Pancreas (tissue), 10 donors: ENCODE measurements around the gene PLCG2. TPM values are rescaled to one million over a fixed set of nuclear protein-coding genes. Genes with fewer than 3 reads are reported as not detected.

Source experiments
- ATAC-seq, 4 donors: fragments of 200-7000 bp; cut with Tn5 transposase; one replicate each; pipeline versions ENCODE4 v1.8.0 to v1.9.1; 2020; ENCODE audit warnings: mild to moderate bottlenecking in 4 of 4, moderate library complexity in 4 of 4
- DNase-seq, 6 donors: peaks; one replicate each; pipeline ENCODE4 v3.0.0-alpha.2; 2020
- FAIRE-seq: peaks from 2 replicates; lab custom pipeline; 2012; peaks lifted over from hg19 to GRCh38; lab: Jason Lieb, UNC
- H3K27ac ChIP-seq, 4 donors: fragments of 200-600 bp; sonication (generic); 1 replicate in 3 of 4; 2 replicates in 1 of 4; pipeline versions ENCODE4 v1.5.0 to v1.8.0; 2020
- H3K27me3 ChIP-seq, 4 donors: fragments of 200-600 bp; one replicate each; pipeline ENCODE4 v1.8.0; 2021
- H3K36me3 ChIP-seq, 3 donors: fragments of 200-600 bp; sonication (generic) in 1 of 3; one replicate each; pipeline versions ENCODE4 v1.5.0 to v1.8.0; 2020 to 2021
- H3K4me1 ChIP-seq, 3 donors: fragments of 200-600 bp; one replicate each; pipeline ENCODE4 v1.8.0; 2021
- H3K4me3 ChIP-seq, 4 donors: fragments of 200-600 bp; sonication (generic) in 2 of 4; one replicate each; pipeline versions ENCODE4 v1.5.0 to v1.8.0; 2020 to 2021
- H3K9me3 ChIP-seq, 4 donors: fragments of 200-600 bp; one replicate each; pipeline ENCODE4 v1.8.0; 2021
- WGBS, 2 donors: extraction: QIAGEN DNeasy Blood & Tissue Kit; methylation state at CpG; one replicate each; pipeline ENCODE4 v1.1.7; 2013; 5-methylcytosine and 5-hydroxymethylcytosine counted together
- intact Hi-C, 3 donors: fragments of 100-400 bp; cut with DNase I; formaldehyde crosslinking; loops; one replicate each; pipeline versions ENCODE4 v1.11.1 to v1.14.2; 2022
- polyA plus RNA-seq, 2 donors: library from polyadenylated mRNA; stranded (reverse); fragments of 200-250 nt; gene quantifications; one replicate each; pipeline ENCODE4 v1.2.3, GENCODE V29; 2013
- total RNA-seq, 6 donors: library from RNA; stranded (reverse); fragmentation: NEBNext Ultra II Directional in 4 of 6; extraction: Animal tissue kit (Norgen Biotek cat#: 25700) in 4 of 6; gene quantifications; one replicate each; pipeline versions ENCODE4 v1.2.1 to v1.2.4, GENCODE V29; 2021 to 2023
- TF ChIP-seq, protein P1 (sequence below), 4 donors: fragments of 200-600 bp; sonication (generic) in 3 of 4; IDR thresholded peaks; one replicate each; pipeline versions ENCODE4 v1.5.0 to v1.8.0; 2021; ENCODE audit warnings: antibody characterized with exemption in 4 of 4
- donor health status: healthy with polysubstance abuse.
- donor health status: DM: no; HTN: no; CAD: no; lungs with moderate emphysema.
- donor health status: DM: no; HTN: no; CAD: no.
- donor health status: control.
- donor health status: control.
- donor health status: Bipolar disorder and iron deficiency.
- donor health status: DM: yes; HTN: yes; CAD: no.
- donor health status: DM: no; HTN: no; CAD: no.
- donor health status: DM: no; HTN: no; CAD: no.
- donor health status: DM: yes; HTN: yes; CAD: no.

The PLCG2 gene
- total and polyA plus RNA-seq, 8 donors = 3.7 to 23.6 (median 8.0) TPM

DNA sequence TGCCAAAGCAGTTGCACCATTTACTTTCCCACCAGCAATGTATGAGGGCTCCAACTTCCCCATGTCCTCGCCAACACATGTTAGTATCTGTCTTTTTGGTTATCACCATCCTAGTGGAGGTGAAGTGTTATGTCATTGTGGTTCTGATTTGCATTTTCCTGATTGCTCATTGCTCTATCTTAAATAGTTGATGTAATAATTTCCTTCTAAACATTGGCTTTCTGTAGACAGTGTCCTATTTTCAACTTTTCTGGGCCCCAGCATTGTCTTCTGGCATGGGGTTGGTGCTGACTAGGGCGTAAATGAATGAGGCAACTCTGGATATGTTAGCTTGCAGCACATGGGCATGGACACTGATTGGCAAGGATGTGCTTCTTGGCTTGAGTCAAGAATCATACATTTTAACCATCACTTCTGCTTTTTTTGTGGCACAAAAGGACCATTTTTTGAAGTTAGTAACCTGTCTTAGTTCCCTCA lies 25.1 kb downstream of the PLCG2 start:
- no peak for ATAC-seq
- TF ChIP-seq, protein P1, sequence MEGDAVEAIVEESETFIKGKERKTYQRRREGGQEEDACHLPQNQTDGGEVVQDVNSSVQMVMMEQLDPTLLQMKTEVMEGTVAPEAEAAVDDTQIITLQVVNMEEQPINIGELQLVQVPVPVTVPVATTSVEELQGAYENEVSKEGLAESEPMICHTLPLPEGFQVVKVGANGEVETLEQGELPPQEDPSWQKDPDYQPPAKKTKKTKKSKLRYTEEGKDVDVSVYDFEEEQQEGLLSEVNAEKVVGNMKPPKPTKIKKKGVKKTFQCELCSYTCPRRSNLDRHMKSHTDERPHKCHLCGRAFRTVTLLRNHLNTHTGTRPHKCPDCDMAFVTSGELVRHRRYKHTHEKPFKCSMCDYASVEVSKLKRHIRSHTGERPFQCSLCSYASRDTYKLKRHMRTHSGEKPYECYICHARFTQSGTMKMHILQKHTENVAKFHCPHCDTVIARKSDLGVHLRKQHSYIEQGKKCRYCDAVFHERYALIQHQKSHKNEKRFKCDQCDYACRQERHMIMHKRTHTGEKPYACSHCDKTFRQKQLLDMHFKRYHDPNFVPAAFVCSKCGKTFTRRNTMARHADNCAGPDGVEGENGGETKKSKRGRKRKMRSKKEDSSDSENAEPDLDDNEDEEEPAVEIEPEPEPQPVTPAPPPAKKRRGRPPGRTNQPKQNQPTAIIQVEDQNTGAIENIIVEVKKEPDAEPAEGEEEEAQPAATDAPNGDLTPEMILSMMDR (IDR thresholded peaks at IDR 0.05) = no peak
- Histone ChIP-seq H3K27me3 (no peaks in the 10 kb centered on the region), H3K36me3 (no peaks in the 10 kb centered on the region), H3K27ac (no peak overlapping the region), H3K4me3 (no peak overlapping the region), H3K4me1 (peaks cover 0 to 2% (median 0%) of the 10 kb centered on the region in 3 donors), H3K9me3 (no peaks in the 10 kb centered on the region)
- intact Hi-C loops = no loop called here
- no peak for FAIRE-seq
- no peak for DNase-seq
- WGBS, 2 donors = 55 to 62% methylated on average over 2 of the region's 2 CpGs

DNA sequence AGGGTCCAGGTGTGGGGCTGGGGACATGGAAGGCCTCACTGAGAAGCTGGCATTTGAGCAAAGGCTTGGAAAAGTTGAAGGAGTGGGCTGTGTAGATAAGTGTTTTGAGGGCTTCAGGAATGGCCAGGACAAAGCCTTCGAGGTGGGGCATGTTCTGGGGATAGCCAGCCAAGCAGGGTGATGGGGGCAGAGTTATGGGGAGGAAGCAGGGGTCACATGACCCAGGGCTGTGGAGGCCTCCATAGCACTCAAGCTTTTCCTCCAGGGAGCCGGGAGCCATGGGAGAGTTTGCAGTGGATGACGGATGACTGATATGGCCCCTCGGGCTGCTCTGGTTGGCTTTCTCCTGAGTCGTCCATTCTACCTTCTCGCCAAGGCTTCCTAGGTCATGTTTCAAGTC lies 27.6 kb downstream of the PLCG2 start:
- H3K27me3 ChIP-seq = no peaks in the 10 kb centered on the region
- peaks cover 0 to 2% (median 0%) of the 10 kb centered on the region in 3 donors for H3K4me1 ChIP-seq
- TF ChIP-seq, protein P1 (IDR thresholded peaks at IDR 0.05) = no peak
- DNase-seq (no peak), ATAC-seq (no peak), FAIRE-seq (no peak)
- H3K4me3 ChIP-seq = no peak overlapping the region
- no peaks in the 10 kb centered on the region for H3K36me3 ChIP-seq
- 74 to 76% methylated on average over 6 of the region's 6 CpGs for WGBS, 2 donors
- no peak overlapping the region for H3K27ac ChIP-seq
- no peaks in the 10 kb centered on the region for H3K9me3 ChIP-seq
- intact Hi-C loops = no loop called here

DNA sequence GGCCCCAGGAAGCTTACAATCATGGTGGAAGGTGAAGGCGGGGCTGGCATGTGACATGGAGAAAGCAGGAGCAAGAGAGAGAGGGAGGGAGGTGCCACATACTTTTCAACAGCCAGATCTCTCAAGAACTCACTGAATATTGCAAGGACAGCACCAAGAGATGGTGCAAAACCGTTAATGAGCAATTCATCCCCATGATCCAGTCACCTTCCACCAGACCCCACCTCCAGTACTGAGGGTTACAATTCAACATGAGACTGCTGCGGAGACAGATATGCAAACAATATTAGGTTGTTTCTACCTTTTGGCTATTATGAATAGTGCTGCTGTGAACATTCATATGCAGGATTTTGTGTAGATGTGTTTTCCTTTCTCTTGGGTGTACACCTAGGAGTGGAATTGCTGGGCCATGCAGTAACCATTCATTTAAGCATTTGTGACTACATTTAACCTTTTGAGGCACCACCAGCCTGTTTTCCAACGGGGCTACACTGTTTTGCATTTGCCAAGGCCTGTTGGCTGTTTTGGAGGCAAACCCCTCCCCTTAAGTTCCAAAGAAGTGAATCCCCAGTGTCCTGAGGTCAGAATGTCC lies 28.8 kb downstream of the PLCG2 start:
- no peak for DNase-seq
- H3K9me3 ChIP-seq = no peaks in the 10 kb centered on the region
- H3K4me3 ChIP-seq = no peak overlapping the region
- ATAC-seq = no peak
- intact Hi-C loops = no loop called here
- H3K27ac ChIP-seq = no peak overlapping the region
- no peaks in the 10 kb centered on the region for H3K27me3 ChIP-seq
- H3K36me3 ChIP-seq = no peaks in the 10 kb centered on the region
- H3K4me1 ChIP-seq = peaks cover 0 to 2% (median 0%) of the 10 kb centered on the region in 3 donors
- FAIRE-seq = no peak
- TF ChIP-seq, protein P1 (IDR thresholded peaks at IDR 0.05) = no peak
- 71 to 77% methylated on average over 4 of the region's 4 CpGs for WGBS, 2 donors

DNA sequence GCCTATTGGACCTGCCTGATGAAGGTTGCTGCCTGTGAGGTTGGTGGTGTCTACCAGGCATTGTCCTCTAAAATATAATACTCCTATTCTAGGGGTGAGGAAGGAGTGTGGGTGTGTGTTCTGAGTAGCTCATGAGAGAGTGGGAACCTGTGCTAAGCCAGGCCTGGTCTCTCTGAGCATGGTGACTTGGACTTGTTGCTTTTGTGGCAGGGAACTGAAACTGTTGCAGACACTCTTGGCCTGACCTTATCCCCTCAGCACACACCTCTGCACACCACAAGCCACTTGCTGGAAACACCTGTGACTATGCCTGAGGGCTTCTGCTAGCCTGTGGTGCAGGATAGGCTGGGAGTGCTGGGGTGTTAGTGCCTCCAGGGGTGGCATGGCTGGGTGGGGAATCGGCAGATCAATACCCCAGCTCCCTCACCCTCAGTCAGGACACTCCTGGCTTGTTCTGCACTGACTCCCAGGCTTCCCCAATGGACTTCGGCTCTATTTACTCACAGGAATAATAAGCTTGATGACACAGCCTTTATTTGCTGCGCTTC lies 29.9 kb downstream of the PLCG2 start:
- Histone ChIP-seq H3K4me1 (peaks cover 0 to under 1% (median 0%) of the 10 kb centered on the region in 3 donors), H3K4me3 (no peak overlapping the region), H3K36me3 (no peaks in the 10 kb centered on the region), H3K9me3 (no peaks in the 10 kb centered on the region), H3K27me3 (no peaks in the 10 kb centered on the region), H3K27ac (no peak overlapping the region)
- no peak for FAIRE-seq
- peak in 1 of 4 donors; percentile 25 for ATAC-seq
- intact Hi-C loops = no loop called here
- TF ChIP-seq, protein P1 (IDR thresholded peaks at IDR 0.05) = no peak
- 77 to 83% methylated on average over 3 of the region's 3 CpGs for WGBS, 2 donors
- DNase-seq = no peak

DNA sequence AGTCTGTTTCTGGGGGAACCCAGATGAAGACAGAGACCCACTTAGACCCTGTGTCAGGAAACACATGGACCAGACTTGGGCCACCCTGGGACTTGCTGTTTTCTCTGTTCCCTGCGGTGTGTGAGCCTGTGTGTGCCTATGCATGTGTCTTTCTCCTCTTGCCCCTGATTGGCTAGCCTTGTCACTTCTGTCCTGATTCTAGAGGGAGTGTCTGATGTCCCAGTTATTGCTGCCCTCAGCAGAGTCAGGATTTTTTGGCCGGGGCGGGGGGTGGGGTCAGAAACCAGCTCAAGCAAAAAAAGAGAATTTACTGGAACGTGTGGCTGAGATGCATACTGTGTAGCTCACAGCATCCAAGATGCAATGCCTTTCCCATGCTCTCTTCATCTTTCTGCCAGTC lies 30.5 kb downstream of the PLCG2 start:
- no peaks in the 10 kb centered on the region for H3K36me3 ChIP-seq
- TF ChIP-seq, protein P1 (IDR thresholded peaks at IDR 0.05) = no peak
- no peak overlapping the region for H3K4me3 ChIP-seq
- H3K9me3 ChIP-seq = no peaks in the 10 kb centered on the region
- DNase-seq = no peak
- H3K27me3 ChIP-seq = no peaks in the 10 kb centered on the region
- no peak overlapping the region for H3K27ac ChIP-seq
- no peak for FAIRE-seq
- 79 to 83% methylated on average over 4 of the region's 4 CpGs for WGBS, 2 donors
- intact Hi-C loops = no loop called here
- no peak for ATAC-seq
- H3K4me1 ChIP-seq = no peaks in the 10 kb centered on the region
